HepG2 (cell line): ENCODE measurements around the gene INTS1. TPM values are rescaled to one million over a fixed set of nuclear protein-coding genes. Genes with fewer than 3 reads are reported as not detected.

ENCODE experiments used
- ATAC-seq: fragments of 200-7000 bp; cut with Tn5 transposase; 3 replicates; pipeline ENCODE4 v1.9.1; 2020; ENCODE audit warnings: mild to moderate bottlenecking, moderate library complexity
- BruUV-seq: library from RNA; stranded (reverse); fragments of 400-500 nt; replicated peaks from 2 replicates; lab custom pipeline; 2021; lab: Mats Ljungman, UMichigan
- CTCF ChIA-PET: fragments of 300-600 bp; formaldehyde crosslinking; extraction: SDS; loops from one replicate; lab custom pipeline; 2021; ENCODE audit warnings: low total read pairs, inconsistent platforms, low intra/inter-chr PET ratio; lab: Yijun Ruan, JAX
- POLR2A ChIA-PET: fragments of 350-600 bp; sonication (Branson Sonifier 250); formaldehyde crosslinking; loops from one replicate; lab custom pipeline; 2020; ENCODE audit warnings: antibody characterized with exemption, inconsistent platforms; lab: Yijun Ruan, JAX
- DNase-seq: peaks from one replicate; pipeline ENCODE4 v3.0.0-alpha.2; 2015; ENCODE audit warnings: low spot score
- FAIRE-seq: peaks from 3 replicates; lab custom pipeline; 2011; peaks lifted over from hg19 to GRCh38; lab: Jason Lieb, UNC
- H2AFZ ChIP-seq: one replicate; pipeline ENCODE4 v1.6.1; 2011; ENCODE audit warnings: low read length, inconsistent platforms
- H3K27ac ChIP-seq: fragments of 300-600 bp; 3 replicates; pipeline ENCODE4 v1.8.0; 2011; ENCODE audit warnings: mixed run types, mild to moderate bottlenecking, mixed read lengths, low read length, inconsistent platforms; ENCODE audit not compliant: insufficient read depth; ENCODE audit errors: extremely low read length
- H3K27me3 ChIP-seq, 2 experiments: fragments of 200-600 bp in 1 of 2; 2 replicates in 1 of 2; 3 replicates in 1 of 2; pipeline versions ENCODE4 v1.6.0 to v1.8.0; 2011; ENCODE audit warnings: low read length in 2 of 2, mild to moderate bottlenecking in 2 of 2, moderate library complexity in 2 of 2, inconsistent platforms in 1 of 2; ENCODE audit not compliant: insufficient read depth in 2 of 2, control insufficient read depth in 1 of 2
- H3K36me3 ChIP-seq, 2 experiments: fragments of 200-600 bp in 1 of 2; replicated peaks in 1 of 2; 2 replicates in 1 of 2; 3 replicates in 1 of 2; pipeline versions ENCODE4 v1.5.1 to v1.8.0; 2011; ENCODE audit warnings: low read length in 2 of 2, inconsistent platforms in 1 of 2; ENCODE audit not compliant: insufficient read depth in 2 of 2, control insufficient read depth in 1 of 2
- H3K4me1 ChIP-seq: 2 replicates; pipeline ENCODE4 v1.5.1; 2012; ENCODE audit warnings: low read length, inconsistent platforms; ENCODE audit not compliant: insufficient read depth
- H3K4me2 ChIP-seq: 2 replicates; pipeline ENCODE4 v1.6.0; 2011; ENCODE audit warnings: low read depth, low read length, inconsistent platforms
- H3K4me3 ChIP-seq, 3 experiments: fragments of 200-600 bp in 1 of 3; sonication (generic), shearing (Covaris generic) in 1 of 3; replicated peaks in 1 of 3; 2 replicates each; pipeline ENCODE4 v1.5.1; 2011 to 2016; ENCODE audit warnings: low read length in 3 of 3, inconsistent platforms in 2 of 3, low read depth in 2 of 3, mild to moderate bottlenecking in 2 of 3, control low read depth in 1 of 3, mixed read lengths in 1 of 3; ENCODE audit not compliant: insufficient read depth in 1 of 3
- H3K79me2 ChIP-seq: one replicate; pipeline ENCODE4 v1.6.1; 2011; ENCODE audit warnings: low read length, inconsistent platforms; ENCODE audit not compliant: insufficient read depth
- H3K9ac ChIP-seq: 2 replicates; pipeline ENCODE4 v1.6.0; 2011; ENCODE audit warnings: mild to moderate bottlenecking, low read depth, low read length, inconsistent platforms; ENCODE audit not compliant: insufficient read depth
- H3K9me3 ChIP-seq: 2 replicates; pipeline ENCODE4 v1.5.1; 2012; ENCODE audit warnings: mild to moderate bottlenecking, low read length
- H4K20me1 ChIP-seq: 2 replicates; pipeline ENCODE4 v1.6.0; 2011; ENCODE audit warnings: inconsistent platforms, mild to moderate bottlenecking, low read length, moderate library complexity; ENCODE audit not compliant: insufficient read depth
- AGO1 ChIP-seq: fragments of 200-400 bp; formaldehyde crosslinking; IDR thresholded peaks from 2 replicates; pipeline ENCODE4 v1.6.1; 2017; ENCODE audit warnings: mild to moderate bottlenecking, low read depth, low read length, moderate library complexity; ENCODE audit not compliant: poor library complexity, severe bottlenecking
- BCL6 ChIP-seq: IDR thresholded peaks from 2 replicates; pipeline ENCODE4 v1.6.1; 2016; ENCODE audit warnings: missing genetic modification reagents, missing compliant biosample characterization
- FOXK2 ChIP-seq: fragments of 450-650 bp; IDR thresholded peaks from 2 replicates; pipeline ENCODE4 v1.6.1; 2016
- LCORL ChIP-seq, 2 experiments: fragments of 450-650 bp in 1 of 2; sonication (generic) in 1 of 2; formaldehyde crosslinking in 1 of 2; IDR thresholded peaks; 2 replicates each; pipeline versions ENCODE4 v1.5.0 to v1.6.1; 2017 to 2020; ENCODE audit warnings: antibody characterized with exemption in 1 of 2, missing genetic modification reagents in 1 of 2
- ZNF136 ChIP-seq: sonication (generic); formaldehyde crosslinking; IDR thresholded peaks from 2 replicates; pipeline ENCODE4 v1.8.1; 2022; ENCODE audit warnings: low read depth, mild to moderate bottlenecking, moderate library complexity, missing genetic modification reagents
- ZNF317 ChIP-seq: sonication (generic); formaldehyde crosslinking; IDR thresholded peaks from 2 replicates; pipeline ENCODE4 v1.5.0; 2020; ENCODE audit warnings: mild to moderate bottlenecking, missing genetic modification reagents
- ZNF33B ChIP-seq: sonication (generic); formaldehyde crosslinking; IDR thresholded peaks from 2 replicates; pipeline ENCODE4 v1.5.1; 2020; ENCODE audit warnings: mild to moderate bottlenecking, missing genetic modification reagents
- WGBS: methylation state at CpG from one replicate; pipeline ENCODE4 v1.1.6; 2017; ENCODE audit warnings: low lambda C conversion rate; 5-methylcytosine and 5-hydroxymethylcytosine counted together
- in situ Hi-C: cut with HindIII; loops from 2 replicates; pipeline ENCODE4 v1.10.0; 2017; ENCODE audit warnings: low pct_unique_long_range_greater_than_20kb; ENCODE audit not compliant: extremely low pct_ligation_motif_present
- intact Hi-C: fragments of 100-400 bp; cut with micrococcal nuclease; formaldehyde crosslinking; loops from one replicate; pipeline ENCODE4 v1.10.0; 2022; ENCODE audit not compliant: unreplicated experiment
- polyA plus RNA-seq, 8 experiments: library from polyadenylated mRNA; depleted of rRNA in 3 of 8; stranded (reverse) in 7 of 8; unstranded in 1 of 8; fragments of >200 nt; fragmentation: Illumina TruSeq in 4 of 8; extraction: Trizol in 4 of 8; gene quantifications; 2 replicates each; pipeline versions ENCODE4 v1.2.1 to v1.2.3, GENCODE V29; 2011 to 2016; ENCODE audit warnings: low read depth in 4 of 8, missing spikeins in 1 of 8, mixed read lengths in 1 of 8; ENCODE audit not compliant: insufficient read depth in 1 of 8
- total RNA-seq, 5 experiments: library from RNA; depleted of rRNA; stranded (reverse); fragments of >200 nt; fragmentation: Illumina TruSeq; extraction: Trizol; gene quantifications; 2 replicates each; pipeline ENCODE4 v1.2.3, GENCODE V29; 2016; ENCODE audit warnings: low read depth in 1 of 5
- TF ChIP-seq, protein P1 (sequence below): sonication (generic); formaldehyde crosslinking; IDR thresholded peaks from 2 replicates; pipeline ENCODE4 v1.8.0; 2022; ENCODE audit warnings: missing genetic modification reagents, mild to moderate bottlenecking, inconsistent platforms, borderline replicate concordance
- TF ChIP-seq, protein P2 (sequence below): sonication (generic); formaldehyde crosslinking; IDR thresholded peaks from 2 replicates; pipeline ENCODE4 v1.4.0; 2020; ENCODE audit warnings: mild to moderate bottlenecking, missing genetic modification reagents
- TF ChIP-seq, protein P3 (sequence below): sonication (generic); formaldehyde crosslinking; IDR thresholded peaks from 2 replicates; pipeline ENCODE4 v1.4.0; 2020; ENCODE audit warnings: missing genetic modification reagents, borderline replicate concordance
- TF ChIP-seq, protein P4 (sequence below): sonication (generic); formaldehyde crosslinking; IDR thresholded peaks from 2 replicates; pipeline ENCODE4 v1.4.0; 2020; ENCODE audit warnings: low read depth, mild to moderate bottlenecking, missing genetic modification reagents

Gene INTS1
- total and polyA plus RNA-seq, 2 of the 13 experiments (the other 11 are each of a cell fraction or from before 2014, with no cell fraction given), result 13.7 to 29.0 TPM

DNA sequence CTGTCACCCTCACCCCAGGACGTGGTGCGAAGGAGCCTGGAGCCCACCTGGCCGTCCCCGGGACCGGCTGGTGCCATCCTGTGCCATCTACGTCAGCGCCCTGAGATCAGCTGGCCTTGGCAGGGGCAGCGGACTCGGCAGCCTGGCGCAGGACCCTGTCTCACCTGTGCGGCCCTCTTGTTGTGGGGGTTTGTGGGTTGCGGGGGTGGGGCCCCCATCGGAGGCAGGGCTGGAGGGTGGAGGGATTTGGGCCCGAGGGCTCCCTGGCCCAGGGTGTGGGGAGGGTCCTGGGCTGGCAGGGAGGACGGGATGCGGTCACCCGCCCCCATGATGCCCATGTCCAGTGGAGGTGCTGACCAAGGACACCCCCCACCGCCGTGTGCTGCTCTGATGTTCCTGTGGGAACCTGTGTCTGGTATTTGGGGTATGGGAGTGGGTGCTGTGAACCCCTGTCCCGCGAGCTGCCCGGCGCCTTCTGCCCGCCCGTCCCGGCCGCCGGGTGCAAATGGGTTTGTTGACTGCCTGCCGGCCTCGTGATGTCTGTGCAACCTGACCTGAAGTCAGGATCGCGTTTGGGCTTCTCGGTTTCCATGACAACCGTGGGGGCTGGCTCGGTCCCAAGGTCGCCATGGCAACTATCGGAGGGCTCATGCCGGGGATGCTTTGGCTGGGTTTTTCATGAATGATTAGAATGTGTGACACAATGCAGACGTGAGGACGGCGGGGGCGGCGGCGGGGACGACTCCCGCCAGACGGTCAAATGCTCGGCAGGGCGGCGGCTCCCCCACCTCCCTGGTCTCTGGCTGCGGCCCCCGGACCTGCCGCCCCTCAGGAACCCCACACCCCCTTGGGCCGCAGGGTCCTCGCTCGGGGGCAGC is 33.6 kb upstream of the INTS1 start (continued):
- TF ChIP-seq, protein P1, sequence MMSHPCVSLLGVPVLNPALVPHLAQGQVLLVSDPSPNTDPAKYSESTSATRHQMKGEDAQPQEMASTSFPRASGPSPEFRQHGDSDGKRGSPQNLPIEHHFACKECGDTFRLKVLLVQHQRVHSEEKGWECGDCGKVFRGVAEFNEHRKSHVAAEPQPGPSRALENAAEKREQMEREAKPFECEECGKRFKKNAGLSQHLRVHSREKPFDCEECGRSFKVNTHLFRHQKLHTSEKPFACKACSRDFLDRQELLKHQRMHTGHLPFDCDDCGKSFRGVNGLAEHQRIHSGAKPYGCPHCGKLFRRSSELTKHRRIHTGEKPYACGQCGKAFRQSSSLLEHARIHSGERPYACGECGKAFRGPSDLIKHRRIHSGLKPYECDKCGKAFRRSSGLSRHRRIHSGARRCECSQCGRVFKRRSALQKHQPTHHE (CRISPR knock-in tag), result 0 out of 2 replicates have a peak, but pooled peaks have one; percentile 3
- TF ChIP-seq ZNF33B (CRISPR knock-in tag) (no peak), ZNF136 (no peak), LCORL (IDR thresholded peaks at IDR 0.05) (no peak), LCORL (CRISPR knock-in tag; IDR thresholded peaks at IDR 0.05) (peak; percentile 14; the same call in 1 of the 2 replicates)

DNA sequence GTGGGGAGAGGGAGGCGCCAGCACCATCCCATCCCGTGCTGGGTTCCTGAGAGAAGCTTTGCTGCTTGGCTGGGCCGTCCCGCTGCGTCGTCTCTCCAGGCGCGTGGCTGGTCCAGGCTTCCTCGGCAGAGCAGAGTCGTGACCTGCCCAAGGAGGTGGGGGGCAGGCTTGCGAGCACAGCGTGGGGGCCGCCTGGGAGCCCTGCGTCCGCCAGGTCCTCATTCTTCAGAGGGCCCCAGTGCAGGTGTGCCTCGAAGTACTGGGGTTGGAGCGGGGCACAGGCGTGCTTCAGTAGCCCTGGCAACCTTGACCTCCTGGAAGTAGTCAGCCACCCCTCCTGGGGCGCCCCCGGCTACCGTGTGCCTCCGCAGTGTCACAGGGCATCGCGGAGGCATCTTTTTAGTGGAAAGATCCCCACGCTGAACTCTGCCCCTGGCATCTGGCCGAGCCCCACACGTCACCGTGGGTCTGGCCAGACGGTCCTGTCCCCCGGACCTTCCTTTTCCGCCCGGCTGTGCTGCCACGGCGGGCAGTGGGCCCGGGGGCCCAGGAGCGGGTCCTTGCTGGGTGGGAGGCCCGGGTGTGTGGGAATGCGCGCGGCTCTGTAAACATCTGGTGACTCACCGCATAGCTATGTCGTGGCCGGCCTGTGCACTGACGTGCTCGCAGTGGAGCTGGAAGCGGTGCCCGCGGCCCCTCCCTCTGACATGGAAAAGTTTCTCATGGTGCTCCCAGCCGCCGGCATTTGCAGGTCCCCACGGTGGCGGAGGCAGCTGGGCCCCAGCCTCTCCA is 32.8 kb upstream of the INTS1 start:
- in situ Hi-C loops (no loop called here), intact Hi-C loops (loop anchor here (2.0 kb wide), 2 partner anchors 18 to 30 kb away; no protein-coding TSS in a partner anchor)
- peak overlapping the region; percentile 82 for H3K9ac ChIP-seq
- peak; percentile 85 for ATAC-seq
- H3K27ac ChIP-seq, result peak overlapping the region; percentile 85
- no peaks in the 10 kb centered on the region for H3K9me3 ChIP-seq
- peaks cover 55% of the 10 kb centered on the region for H3K4me1 ChIP-seq
- peaks cover 15% of the 10 kb centered on the region; the same call in 1 of the 2 replicates for H4K20me1 ChIP-seq
- H3K79me2 ChIP-seq, result peaks cover 53% of the 10 kb centered on the region
- WGBS, result 0% methylated on average over 8 of the region's 52 CpGs
- H3K4me2 ChIP-seq, result peak overlapping the region; percentile 83
- no peaks in the 10 kb centered on the region; a peak in 1 of 5 replicates for H3K27me3 ChIP-seq
- FAIRE-seq, result peak; percentile 66
- peaks cover 15 to 29% of the 10 kb centered on the region in 2 experiments; a peak in 4 of 5 replicates for H3K36me3 ChIP-seq
- POLR2A ChIA-PET, result interaction anchor here (0.8 to 7.0 kb wide), 6 partner anchors 13 to 33 kb away, joined by 3 to 108 read pairs (median 8); partner anchors contain the start of genes PSMG3 and TMEM184A
- H2AFZ ChIP-seq, result no peak overlapping the region
- TSS peak; percentile 68 for BruUV-seq
- H3K4me3 ChIP-seq, result peak overlapping the region; percentile 33 to 68 (median 61); a peak in 5 of 6 replicates
- DNase-seq, result peak; percentile 93
- CTCF ChIA-PET, result interaction anchor here (0.9 kb wide), 1 partner anchor 32 kb away, joined by 3 read pairs; no protein-coding TSS in a partner anchor
- TF ChIP-seq ZNF317 (CRISPR knock-in tag) (peak; percentile 60; the same call in 1 of the 2 replicates), AGO1 (peak; percentile 81), FOXK2 (peak; percentile 50; the same call in 1 of the 2 replicates), BCL6 (CRISPR knock-in tag) (peak; percentile 90)
- TF ChIP-seq, protein P2, sequence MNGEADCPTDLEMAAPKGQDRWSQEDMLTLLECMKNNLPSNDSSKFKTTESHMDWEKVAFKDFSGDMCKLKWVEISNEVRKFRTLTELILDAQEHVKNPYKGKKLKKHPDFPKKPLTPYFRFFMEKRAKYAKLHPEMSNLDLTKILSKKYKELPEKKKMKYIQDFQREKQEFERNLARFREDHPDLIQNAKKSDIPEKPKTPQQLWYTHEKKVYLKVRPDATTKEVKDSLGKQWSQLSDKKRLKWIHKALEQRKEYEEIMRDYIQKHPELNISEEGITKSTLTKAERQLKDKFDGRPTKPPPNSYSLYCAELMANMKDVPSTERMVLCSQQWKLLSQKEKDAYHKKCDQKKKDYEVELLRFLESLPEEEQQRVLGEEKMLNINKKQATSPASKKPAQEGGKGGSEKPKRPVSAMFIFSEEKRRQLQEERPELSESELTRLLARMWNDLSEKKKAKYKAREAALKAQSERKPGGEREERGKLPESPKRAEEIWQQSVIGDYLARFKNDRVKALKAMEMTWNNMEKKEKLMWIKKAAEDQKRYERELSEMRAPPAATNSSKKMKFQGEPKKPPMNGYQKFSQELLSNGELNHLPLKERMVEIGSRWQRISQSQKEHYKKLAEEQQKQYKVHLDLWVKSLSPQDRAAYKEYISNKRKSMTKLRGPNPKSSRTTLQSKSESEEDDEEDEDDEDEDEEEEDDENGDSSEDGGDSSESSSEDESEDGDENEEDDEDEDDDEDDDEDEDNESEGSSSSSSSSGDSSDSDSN (CRISPR knock-in tag), result peak; percentile 84
- TF ChIP-seq, protein P3, sequence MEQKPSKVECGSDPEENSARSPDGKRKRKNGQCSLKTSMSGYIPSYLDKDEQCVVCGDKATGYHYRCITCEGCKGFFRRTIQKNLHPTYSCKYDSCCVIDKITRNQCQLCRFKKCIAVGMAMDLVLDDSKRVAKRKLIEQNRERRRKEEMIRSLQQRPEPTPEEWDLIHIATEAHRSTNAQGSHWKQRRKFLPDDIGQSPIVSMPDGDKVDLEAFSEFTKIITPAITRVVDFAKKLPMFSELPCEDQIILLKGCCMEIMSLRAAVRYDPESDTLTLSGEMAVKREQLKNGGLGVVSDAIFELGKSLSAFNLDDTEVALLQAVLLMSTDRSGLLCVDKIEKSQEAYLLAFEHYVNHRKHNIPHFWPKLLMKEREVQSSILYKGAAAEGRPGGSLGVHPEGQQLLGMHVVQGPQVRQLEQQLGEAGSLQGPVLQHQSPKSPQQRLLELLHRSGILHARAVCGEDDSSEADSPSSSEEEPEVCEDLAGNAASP, result peak; percentile 67; the same call in 1 of the 2 replicates
- TF ChIP-seq, protein P4, sequence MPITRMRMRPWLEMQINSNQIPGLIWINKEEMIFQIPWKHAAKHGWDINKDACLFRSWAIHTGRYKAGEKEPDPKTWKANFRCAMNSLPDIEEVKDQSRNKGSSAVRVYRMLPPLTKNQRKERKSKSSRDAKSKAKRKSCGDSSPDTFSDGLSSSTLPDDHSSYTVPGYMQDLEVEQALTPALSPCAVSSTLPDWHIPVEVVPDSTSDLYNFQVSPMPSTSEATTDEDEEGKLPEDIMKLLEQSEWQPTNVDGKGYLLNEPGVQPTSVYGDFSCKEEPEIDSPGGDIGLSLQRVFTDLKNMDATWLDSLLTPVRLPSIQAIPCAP (CRISPR knock-in tag), result 0 out of 2 replicates have a peak, but pooled peaks have one; percentile 23
